VCaP (cell line): ENCODE results near the gene PCDHGA11.

Experiments used
- H3K27ac ChIP-seq: fragments of 450-650 bp; 2 replicates; pipeline ENCODE4 v1.5.1; 2017
- TF ChIP-seq, protein P1 (sequence below): fragments of 450-650 bp; conservative IDR thresholded peaks from 2 replicates; pipeline ENCODE4 v1.5.1; 2017; ENCODE audit warnings: mild to moderate bottlenecking, moderate library complexity

PCDHGA11 gene

DNA sequence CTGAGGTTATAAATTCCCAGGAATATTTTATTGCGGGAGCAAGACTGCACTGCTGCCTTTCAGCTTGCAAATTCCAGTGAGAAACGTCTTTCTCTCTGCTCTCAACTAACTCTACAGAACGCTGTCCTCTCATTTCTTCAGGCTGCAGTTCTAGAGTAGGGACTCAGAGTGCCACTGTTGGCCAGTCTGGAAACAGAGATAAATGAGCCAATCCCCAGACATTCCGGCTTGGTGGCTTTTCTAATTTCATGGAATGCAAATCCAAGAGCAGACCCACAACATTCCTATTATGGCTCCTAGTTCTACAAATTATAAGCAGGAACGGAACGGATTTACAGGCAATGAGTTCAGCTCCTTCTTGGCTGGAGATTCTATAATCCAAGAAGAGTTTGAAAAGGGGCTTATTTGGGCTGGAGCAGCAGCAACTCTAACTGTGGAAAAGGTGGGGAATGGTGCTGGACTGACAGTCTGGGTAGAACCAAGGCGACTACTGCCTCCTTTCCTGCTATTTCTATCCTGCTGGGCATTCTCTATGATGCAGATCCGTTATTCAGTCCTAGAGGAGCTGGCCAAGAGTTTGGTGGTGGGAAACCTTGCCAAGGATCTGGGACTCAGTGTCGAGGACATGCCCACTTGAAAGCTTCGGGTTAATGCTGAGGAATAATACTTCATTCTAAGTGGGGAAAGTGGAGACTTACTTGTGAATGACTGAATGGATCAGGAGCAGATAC, 18.7 kb downstream of the PCDHGA11 start:
- TF ChIP-seq, protein P1, sequence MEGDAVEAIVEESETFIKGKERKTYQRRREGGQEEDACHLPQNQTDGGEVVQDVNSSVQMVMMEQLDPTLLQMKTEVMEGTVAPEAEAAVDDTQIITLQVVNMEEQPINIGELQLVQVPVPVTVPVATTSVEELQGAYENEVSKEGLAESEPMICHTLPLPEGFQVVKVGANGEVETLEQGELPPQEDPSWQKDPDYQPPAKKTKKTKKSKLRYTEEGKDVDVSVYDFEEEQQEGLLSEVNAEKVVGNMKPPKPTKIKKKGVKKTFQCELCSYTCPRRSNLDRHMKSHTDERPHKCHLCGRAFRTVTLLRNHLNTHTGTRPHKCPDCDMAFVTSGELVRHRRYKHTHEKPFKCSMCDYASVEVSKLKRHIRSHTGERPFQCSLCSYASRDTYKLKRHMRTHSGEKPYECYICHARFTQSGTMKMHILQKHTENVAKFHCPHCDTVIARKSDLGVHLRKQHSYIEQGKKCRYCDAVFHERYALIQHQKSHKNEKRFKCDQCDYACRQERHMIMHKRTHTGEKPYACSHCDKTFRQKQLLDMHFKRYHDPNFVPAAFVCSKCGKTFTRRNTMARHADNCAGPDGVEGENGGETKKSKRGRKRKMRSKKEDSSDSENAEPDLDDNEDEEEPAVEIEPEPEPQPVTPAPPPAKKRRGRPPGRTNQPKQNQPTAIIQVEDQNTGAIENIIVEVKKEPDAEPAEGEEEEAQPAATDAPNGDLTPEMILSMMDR = no peak
- H3K27ac ChIP-seq = no peak overlapping the region

DNA sequence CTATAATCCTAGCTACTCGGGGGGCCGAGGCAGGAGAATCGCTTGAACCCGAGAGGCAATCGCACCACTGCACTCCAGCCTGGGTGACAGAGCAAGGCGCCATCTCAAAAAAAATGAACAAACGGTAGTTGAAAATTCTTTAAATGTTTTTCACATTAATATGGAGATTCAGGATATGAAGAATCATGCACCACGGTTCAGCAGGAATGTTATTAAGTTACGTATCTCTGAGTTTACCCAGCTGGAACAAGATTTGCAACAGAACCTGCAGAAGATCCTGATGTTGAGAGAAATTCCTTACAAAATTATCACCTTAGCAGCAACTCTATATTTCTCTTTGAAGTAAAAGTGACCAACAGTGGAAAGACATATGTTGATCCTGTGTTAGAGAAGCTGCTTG, 19.5 kb downstream of the PCDHGA11 start:
- TF ChIP-seq, protein P1 = no peak
- H3K27ac ChIP-seq = no peak overlapping the region

DNA sequence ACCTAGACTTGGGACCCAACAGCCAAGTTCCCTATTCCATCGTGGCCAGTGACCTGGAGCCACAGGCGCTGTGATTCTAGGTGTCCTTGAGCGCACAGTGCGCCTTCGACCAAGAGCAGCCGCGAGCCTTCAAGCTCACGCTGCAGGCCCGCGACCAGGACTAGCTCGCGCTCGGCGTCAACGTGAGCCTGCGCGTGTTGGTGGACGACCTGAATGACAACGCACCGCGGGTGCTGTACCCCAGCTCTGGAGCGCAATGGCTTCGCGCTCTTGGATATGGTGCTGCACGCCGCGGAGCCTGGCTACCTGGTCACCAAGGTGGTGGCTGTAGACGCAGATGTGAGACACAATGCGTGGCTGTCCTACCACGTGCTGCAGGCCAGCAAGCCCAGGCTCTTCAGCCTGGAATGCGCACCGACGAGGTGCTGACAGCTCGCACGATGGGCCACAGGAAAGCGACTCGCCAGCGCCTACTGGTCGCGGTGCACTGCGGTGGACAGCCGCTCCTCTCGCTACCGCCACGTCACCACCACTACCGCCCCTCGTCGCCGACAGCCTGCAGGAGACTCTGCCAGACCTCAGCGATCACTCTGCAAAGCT, 20.8 kb downstream of the PCDHGA11 start:
- TF ChIP-seq, protein P1 = no peak
- H3K27ac ChIP-seq = no peak overlapping the region

DNA sequence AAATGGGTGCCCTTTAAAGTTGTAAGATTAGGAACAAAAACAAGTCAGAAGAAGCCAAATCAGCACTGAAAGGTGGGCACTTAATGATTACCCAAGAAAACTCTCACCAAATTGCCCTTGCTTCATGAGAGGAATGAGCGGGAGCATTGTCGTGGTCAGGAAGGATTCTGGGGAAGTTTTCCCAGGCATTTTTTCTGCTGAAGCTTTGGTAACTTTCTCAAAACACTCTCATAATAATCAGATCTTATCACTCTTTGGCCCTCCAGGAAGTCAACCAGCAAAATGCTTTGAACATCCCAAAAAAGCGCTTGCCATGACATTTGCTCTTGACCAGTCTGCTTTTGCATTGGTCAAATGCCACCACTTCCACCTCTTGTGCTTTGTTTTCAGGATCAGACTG, 44.5 kb downstream of the PCDHGA11 start:
- TF ChIP-seq, protein P1 = no peak
- no peak overlapping the region for H3K27ac ChIP-seq
